K562 (cell line): ENCODE data around the gene DNAJC8. TPM values are rescaled to one million over a fixed set of nuclear protein-coding genes. Genes with fewer than 3 reads are reported as not detected.

Source experiments
- CBFA2T2 ChIP-seq: fragments of 450-650 bp; conservative IDR thresholded peaks from 2 replicates; pipeline ENCODE4 v1.6.1; 2017; ENCODE audit warnings: mild to moderate bottlenecking
- POLR2AphosphoS5 ChIP-seq: IDR thresholded peaks from 2 replicates; pipeline ENCODE4 v1.6.1; 2011; ENCODE audit warnings: mild to moderate bottlenecking, low read depth, low read length, moderate library complexity; ENCODE audit not compliant: control insufficient read depth, insufficient read depth
- polyA plus RNA-seq, 8 experiments: library from polyadenylated mRNA; depleted of rRNA in 4 of 8; stranded (reverse) in 5 of 8; unstranded in 3 of 8; fragments of >200 nt; fragmentation: Nextera tagmentation in 2 of 8; fragmentation: Illumina TruSeq in 1 of 8; extraction: Ambion mirVana in 2 of 8; extraction: Trizol in 1 of 8; gene quantifications; 2 replicates each; pipeline versions ENCODE4 v1.2.1 to v1.2.3, GENCODE V29; 2011 to 2014; ENCODE audit warnings: inconsistent platforms in 1 of 8, missing spikeins in 1 of 8
- total RNA-seq, 7 experiments: library from RNA; depleted of rRNA in 6 of 7; stranded (reverse); fragments of >200 nt in 6 of 7; fragmentation: Illumina TruSeq in 2 of 7; extraction: Trizol in 2 of 7; gene quantifications; 2 replicates each; pipeline versions ENCODE4 v1.2.1 to v1.2.3, GENCODE V29; 2011 to 2021; ENCODE audit warnings: low replicate concordance in 1 of 7
- TF ChIP-seq, protein P1 (sequence below), 2 experiments: fragments of 450-650 bp; IDR thresholded peaks; 2 replicates each; pipeline ENCODE4 v1.6.1; 2016; ENCODE audit warnings: mild to moderate bottlenecking in 2 of 2, borderline replicate concordance in 1 of 2, low read depth in 1 of 2, moderate library complexity in 1 of 2
- TF ChIP-seq, protein P2 (sequence below): fragments of 250-450 bp; sonication (Bioruptor Pico); IDR thresholded peaks from 2 replicates; pipeline ENCODE4 v1.9.0; 2021; ENCODE audit warnings: mild to moderate bottlenecking
- TF ChIP-seq, protein P3 (sequence below): fragments of 450-650 bp; IDR thresholded peaks from 2 replicates; pipeline ENCODE4 v1.6.1; 2016; ENCODE audit warnings: mild to moderate bottlenecking, moderate library complexity

Gene DNAJC8
- total and polyA plus RNA-seq, 9 of the 15 experiments (the other 6 are each of a cell fraction or from before 2014, with no cell fraction given) = 143 to 508 (median 209) TPM

DNA sequence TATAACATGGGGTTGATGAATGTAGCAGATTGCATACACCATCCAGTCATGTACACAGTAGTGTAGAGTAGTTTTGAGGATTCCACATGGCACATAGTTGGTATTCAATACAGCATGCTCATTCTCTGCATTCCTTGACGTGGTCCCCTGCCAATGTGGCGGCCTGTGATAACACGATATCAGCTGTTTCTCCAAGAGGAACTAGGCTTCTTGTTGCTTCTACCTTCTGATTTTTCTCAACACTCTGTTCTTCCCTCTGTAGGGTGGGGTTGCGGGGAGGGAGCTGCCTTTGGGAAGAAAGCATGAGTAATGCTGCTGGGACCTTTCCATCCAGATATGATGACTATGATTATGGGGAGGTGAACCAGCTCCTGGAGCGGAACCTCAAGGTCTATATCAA lies 45.9 kb upstream of the DNAJC8 start (continued):
- TF ChIP-seq, protein P1, sequence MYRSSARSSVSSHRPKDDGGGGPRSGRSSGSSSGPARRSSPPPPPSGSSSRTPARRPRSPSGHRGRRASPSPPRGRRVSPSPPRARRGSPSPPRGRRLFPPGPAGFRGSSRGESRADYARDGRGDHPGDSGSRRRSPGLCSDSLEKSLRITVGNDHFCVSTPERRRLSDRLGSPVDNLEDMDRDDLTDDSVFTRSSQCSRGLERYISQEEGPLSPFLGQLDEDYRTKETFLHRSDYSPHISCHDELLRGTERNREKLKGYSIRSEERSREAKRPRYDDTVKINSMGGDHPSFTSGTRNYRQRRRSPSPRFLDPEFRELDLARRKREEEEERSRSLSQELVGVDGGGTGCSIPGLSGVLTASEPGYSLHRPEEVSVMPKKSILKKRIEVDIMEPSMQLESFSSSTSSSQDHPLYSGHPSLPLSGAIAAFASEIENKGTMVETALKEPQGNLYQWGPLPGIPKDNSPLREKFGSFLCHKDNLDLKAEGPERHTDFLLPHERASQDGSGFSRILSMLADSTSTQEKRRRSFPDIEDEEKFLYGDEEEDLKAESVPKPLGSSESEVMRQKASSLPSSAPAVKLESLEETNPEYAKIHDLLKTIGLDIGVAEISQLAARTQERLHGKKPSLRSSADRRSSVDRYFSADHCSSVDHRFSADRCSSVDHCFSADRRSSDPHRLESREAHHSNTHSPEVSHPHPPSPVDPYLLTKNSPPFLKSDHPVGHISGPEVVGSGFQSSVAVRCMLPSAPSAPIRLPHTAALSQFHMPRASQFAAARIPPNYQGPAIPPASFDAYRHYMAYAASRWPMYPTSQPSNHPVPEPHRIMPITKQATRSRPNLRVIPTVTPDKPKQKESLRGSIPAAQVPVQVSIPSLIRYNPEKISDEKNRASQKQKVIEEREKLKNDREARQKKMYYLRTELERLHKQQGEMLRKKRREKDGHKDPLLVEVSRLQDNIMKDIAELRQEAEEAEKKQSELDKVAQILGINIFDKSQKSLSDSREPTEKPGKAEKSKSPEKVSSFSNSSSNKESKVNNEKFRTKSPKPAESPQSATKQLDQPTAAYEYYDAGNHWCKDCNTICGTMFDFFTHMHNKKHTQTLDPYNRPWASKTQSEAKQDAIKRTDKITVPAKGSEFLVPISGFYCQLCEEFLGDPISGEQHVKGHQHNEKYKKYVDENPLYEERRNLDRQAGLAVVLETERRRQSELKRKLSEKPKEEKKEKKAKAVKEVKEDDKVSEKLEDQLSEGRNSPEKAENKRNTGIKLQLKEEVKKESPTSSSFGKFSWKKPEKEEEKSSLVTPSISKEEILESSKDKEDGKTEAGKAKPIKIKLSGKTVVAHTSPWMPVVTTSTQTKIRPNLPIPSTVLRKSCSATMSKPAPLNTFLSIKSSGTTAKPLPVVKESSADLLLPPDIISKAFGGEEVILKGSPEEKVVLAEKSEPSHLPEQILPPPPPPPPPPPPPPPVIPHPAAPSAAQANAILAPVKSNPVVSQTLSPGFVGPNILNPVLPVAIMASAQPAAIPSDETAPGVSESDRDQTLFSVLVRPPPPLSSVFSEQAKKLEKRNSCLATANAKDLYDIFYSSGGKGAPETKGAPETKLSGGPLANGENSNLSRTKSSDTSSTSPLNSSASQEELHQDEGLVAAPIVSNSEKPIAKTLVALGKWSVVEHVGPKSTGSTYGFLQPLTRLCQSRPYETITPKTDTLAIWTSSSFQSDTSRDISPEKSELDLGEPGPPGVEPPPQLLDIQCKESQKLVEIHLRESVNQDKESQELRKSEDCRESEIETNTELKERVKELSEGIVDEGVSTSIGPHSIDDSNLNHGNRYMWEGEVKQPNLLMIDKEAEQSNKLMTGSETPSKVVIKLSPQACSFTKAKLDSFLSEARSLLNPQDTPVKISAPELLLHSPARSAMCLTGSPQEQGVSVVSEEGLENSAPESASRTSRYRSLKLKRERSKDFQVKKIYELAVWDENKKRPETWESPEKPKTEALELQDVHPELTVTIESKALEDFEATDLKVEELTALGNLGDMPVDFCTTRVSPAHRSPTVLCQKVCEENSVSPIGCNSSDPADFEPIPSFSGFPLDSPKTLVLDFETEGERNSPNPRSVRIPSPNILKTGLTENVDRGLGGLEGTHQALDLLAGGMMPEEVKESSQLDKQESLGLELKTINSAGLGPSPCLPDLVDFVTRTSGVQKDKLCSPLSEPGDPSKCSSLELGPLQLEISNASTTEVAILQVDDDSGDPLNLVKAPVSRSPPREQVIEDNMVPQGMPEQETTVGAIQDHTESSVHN (IDR thresholded peaks at IDR 0.05; ENCODE audit: borderline replicate concordance in 1 of 2, low read depth in 1 of 2) = no peak
- TF ChIP-seq POLR2AphosphoS5 (peak; percentile 54; the same call in 1 of the 2 replicates), CBFA2T2 (peak; percentile 60)
- TF ChIP-seq, protein P2, sequence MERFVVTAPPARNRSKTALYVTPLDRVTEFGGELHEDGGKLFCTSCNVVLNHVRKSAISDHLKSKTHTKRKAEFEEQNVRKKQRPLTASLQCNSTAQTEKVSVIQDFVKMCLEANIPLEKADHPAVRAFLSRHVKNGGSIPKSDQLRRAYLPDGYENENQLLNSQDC (CRISPR knock-in tag) = no peak
- TF ChIP-seq, protein P3, sequence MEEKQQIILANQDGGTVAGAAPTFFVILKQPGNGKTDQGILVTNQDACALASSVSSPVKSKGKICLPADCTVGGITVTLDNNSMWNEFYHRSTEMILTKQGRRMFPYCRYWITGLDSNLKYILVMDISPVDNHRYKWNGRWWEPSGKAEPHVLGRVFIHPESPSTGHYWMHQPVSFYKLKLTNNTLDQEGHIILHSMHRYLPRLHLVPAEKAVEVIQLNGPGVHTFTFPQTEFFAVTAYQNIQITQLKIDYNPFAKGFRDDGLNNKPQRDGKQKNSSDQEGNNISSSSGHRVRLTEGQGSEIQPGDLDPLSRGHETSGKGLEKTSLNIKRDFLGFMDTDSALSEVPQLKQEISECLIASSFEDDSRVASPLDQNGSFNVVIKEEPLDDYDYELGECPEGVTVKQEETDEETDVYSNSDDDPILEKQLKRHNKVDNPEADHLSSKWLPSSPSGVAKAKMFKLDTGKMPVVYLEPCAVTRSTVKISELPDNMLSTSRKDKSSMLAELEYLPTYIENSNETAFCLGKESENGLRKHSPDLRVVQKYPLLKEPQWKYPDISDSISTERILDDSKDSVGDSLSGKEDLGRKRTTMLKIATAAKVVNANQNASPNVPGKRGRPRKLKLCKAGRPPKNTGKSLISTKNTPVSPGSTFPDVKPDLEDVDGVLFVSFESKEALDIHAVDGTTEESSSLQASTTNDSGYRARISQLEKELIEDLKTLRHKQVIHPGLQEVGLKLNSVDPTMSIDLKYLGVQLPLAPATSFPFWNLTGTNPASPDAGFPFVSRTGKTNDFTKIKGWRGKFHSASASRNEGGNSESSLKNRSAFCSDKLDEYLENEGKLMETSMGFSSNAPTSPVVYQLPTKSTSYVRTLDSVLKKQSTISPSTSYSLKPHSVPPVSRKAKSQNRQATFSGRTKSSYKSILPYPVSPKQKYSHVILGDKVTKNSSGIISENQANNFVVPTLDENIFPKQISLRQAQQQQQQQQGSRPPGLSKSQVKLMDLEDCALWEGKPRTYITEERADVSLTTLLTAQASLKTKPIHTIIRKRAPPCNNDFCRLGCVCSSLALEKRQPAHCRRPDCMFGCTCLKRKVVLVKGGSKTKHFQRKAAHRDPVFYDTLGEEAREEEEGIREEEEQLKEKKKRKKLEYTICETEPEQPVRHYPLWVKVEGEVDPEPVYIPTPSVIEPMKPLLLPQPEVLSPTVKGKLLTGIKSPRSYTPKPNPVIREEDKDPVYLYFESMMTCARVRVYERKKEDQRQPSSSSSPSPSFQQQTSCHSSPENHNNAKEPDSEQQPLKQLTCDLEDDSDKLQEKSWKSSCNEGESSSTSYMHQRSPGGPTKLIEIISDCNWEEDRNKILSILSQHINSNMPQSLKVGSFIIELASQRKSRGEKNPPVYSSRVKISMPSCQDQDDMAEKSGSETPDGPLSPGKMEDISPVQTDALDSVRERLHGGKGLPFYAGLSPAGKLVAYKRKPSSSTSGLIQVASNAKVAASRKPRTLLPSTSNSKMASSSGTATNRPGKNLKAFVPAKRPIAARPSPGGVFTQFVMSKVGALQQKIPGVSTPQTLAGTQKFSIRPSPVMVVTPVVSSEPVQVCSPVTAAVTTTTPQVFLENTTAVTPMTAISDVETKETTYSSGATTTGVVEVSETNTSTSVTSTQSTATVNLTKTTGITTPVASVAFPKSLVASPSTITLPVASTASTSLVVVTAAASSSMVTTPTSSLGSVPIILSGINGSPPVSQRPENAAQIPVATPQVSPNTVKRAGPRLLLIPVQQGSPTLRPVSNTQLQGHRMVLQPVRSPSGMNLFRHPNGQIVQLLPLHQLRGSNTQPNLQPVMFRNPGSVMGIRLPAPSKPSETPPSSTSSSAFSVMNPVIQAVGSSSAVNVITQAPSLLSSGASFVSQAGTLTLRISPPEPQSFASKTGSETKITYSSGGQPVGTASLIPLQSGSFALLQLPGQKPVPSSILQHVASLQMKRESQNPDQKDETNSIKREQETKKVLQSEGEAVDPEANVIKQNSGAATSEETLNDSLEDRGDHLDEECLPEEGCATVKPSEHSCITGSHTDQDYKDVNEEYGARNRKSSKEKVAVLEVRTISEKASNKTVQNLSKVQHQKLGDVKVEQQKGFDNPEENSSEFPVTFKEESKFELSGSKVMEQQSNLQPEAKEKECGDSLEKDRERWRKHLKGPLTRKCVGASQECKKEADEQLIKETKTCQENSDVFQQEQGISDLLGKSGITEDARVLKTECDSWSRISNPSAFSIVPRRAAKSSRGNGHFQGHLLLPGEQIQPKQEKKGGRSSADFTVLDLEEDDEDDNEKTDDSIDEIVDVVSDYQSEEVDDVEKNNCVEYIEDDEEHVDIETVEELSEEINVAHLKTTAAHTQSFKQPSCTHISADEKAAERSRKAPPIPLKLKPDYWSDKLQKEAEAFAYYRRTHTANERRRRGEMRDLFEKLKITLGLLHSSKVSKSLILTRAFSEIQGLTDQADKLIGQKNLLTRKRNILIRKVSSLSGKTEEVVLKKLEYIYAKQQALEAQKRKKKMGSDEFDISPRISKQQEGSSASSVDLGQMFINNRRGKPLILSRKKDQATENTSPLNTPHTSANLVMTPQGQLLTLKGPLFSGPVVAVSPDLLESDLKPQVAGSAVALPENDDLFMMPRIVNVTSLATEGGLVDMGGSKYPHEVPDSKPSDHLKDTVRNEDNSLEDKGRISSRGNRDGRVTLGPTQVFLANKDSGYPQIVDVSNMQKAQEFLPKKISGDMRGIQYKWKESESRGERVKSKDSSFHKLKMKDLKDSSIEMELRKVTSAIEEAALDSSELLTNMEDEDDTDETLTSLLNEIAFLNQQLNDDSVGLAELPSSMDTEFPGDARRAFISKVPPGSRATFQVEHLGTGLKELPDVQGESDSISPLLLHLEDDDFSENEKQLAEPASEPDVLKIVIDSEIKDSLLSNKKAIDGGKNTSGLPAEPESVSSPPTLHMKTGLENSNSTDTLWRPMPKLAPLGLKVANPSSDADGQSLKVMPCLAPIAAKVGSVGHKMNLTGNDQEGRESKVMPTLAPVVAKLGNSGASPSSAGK = no peak
